Cortex of kidney (tissue), 1 donor: ENCODE data around the gene TANC1.
"Not testable (repeated sequence)": the region's sequence is repeated elsewhere in the genome, so short reads cannot be mapped to it uniquely, and the experiment has no call there.

Experiments used
- DNase-seq: peaks from one replicate; lab custom pipeline; 2025; lab: John Stamatoyannopoulos, UW

The TANC1 gene

GRCh38 chr2:159089543-159089942 lies 121.1 kb downstream of the TANC1 start:
- DNase-seq = no peak

- no peak for DNase-seq
Measured at GRCh38 chr2:159090514-159091201, 122.2 kb downstream of the TANC1 start.

- DNase-seq = no peak
Measured at GRCh38 chr2:159091381-159091780, 122.9 kb downstream of the TANC1 start.

GRCh38 chr2:159091976-159092375 lies 123.5 kb downstream of the TANC1 start:
- DNase-seq = no peak

- no peak for DNase-seq
Measured at GRCh38 chr2:159093497-159093896, 125.1 kb downstream of the TANC1 start.

GRCh38 chr2:159094173-159094737 lies 125.8 kb downstream of the TANC1 start:
- no peak for DNase-seq

- no peak for DNase-seq
Measured at GRCh38 chr2:159095813-159096212, 127.4 kb downstream of the TANC1 start.

- not testable (repeated sequence) for DNase-seq
Measured at GRCh38 chr2:159096302-159096855, 127.9 kb downstream of the TANC1 start.

GRCh38 chr2:159096901-159097300 lies 128.5 kb downstream of the TANC1 start:
- DNase-seq = no peak

- no peak for DNase-seq
Measured at GRCh38 chr2:159098361-159098760, 129.9 kb downstream of the TANC1 start.

GRCh38 chr2:159098921-159099411 lies 130.5 kb downstream of the TANC1 start:
- DNase-seq = no peak

GRCh38 chr2:159101755-159102489 lies 133.5 kb downstream of the TANC1 start:
- no peak for DNase-seq

- no peak for DNase-seq
Measured at GRCh38 chr2:159103411-159103810, 135.0 kb downstream of the TANC1 start.

GRCh38 chr2:159106109-159106508 lies 137.7 kb downstream of the TANC1 start:
- no peak for DNase-seq

GRCh38 chr2:159108181-159108893 lies 139.9 kb downstream of the TANC1 start:
- no peak for DNase-seq

- no peak for DNase-seq
Measured at GRCh38 chr2:159109517-159109916, 141.1 kb downstream of the TANC1 start.

GRCh38 chr2:159110784-159111183 lies 142.3 kb downstream of the TANC1 start:
- no peak for DNase-seq

- no peak for DNase-seq
Measured at GRCh38 chr2:159111346-159111927, 143.0 kb downstream of the TANC1 start.

- DNase-seq = no peak
Measured at GRCh38 chr2:159114835-159115234, 146.4 kb downstream of the TANC1 start.

GRCh38 chr2:159116922-159117321 lies 148.5 kb downstream of the TANC1 start:
- no peak for DNase-seq

- no peak for DNase-seq
Measured at GRCh38 chr2:159117658-159118057, 149.2 kb downstream of the TANC1 start.
